ENCODE data around the gene KMT2A.
"Not testable (repeated sequence)": the region's sequence is repeated elsewhere in the genome, so short reads cannot be mapped to it uniquely, and the experiment has no call there.

The KMT2A gene

GRCh38 chr11:118442908-118443589 lies 6.8 kb downstream of the KMT2A start:
- H3K4me3 ChIP-seq (ENCODE audit: low read depth, low read length): no peak overlapping the region
- no peak for TF ChIP-seq CTCF (IDR thresholded peaks at IDR 0.05; ENCODE audit: low read depth, low read length)

- H3K4me3 ChIP-seq (ENCODE audit: low read depth, low read length): no peak overlapping the region
- TF ChIP-seq CTCF (IDR thresholded peaks at IDR 0.05; ENCODE audit: low read depth, low read length): no peak
These were observed 7.4 kb downstream of the KMT2A start for GRCh38 chr11:118443590-118444218.

DNA sequence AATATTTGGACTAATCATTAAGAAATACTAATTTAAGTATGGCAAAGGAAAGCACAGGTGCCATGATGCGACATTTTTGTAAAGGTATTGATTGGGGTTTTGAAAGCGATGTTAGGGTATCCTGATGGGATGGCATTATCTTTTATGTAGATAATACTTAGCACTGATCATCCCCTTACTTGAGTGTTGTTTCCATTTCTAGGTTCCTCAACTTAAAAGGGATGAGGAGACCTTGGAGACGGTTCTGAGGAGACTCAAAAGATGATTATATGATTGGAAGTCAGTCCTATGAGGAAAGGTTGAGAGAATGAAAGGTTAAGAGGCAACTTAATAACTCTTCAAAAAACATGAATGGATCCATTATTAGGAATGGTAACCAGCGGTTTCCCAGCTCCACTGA lies 11.1 kb downstream of the KMT2A start:
- TF ChIP-seq CTCF (IDR thresholded peaks at IDR 0.05; ENCODE audit: low read depth, low read length): no peak
- H3K4me3 ChIP-seq (ENCODE audit: low read depth, low read length): no peak overlapping the region

GRCh38 chr11:118448294-118448693 lies 12.0 kb downstream of the KMT2A start:
- TF ChIP-seq CTCF (IDR thresholded peaks at IDR 0.05; ENCODE audit: low read depth, low read length): no peak
- H3K4me3 ChIP-seq (ENCODE audit: low read depth, low read length): no peak overlapping the region

- TF ChIP-seq CTCF (IDR thresholded peaks at IDR 0.05; ENCODE audit: low read depth, low read length): no peak
These were observed 13.1 kb downstream of the KMT2A start for GRCh38 chr11:118449316-118449918.

DNA sequence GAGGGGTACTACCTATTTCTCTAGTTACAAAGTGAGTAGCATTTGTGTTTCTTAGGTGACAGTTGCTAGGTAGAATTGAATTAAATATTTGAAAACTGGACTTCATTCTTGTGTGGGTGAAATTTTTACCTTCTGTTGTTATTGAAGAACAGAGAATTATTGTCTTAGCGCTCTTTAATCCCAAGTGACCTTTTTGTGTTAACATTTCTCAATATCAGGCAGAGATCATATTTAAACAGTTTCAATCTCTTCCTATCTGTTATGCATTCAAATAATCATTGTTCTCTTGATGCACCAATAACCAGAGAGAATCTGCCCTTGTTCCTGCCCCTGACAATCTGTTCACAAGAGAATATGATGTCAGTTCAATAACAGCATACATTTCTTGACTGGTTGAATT lies 14.2 kb downstream of the KMT2A start:
- no peak for TF ChIP-seq CTCF (IDR thresholded peaks at IDR 0.05; ENCODE audit: low read depth, low read length)

More at GRCh38 chr11:118449316-118449918, 13.1 kb downstream of the KMT2A start:
- no peak overlapping the region for H3K4me3 ChIP-seq (ENCODE audit: low read depth, low read length)

GRCh38 chr11:118462178-118462577 lies 25.9 kb downstream of the KMT2A start:
- no peak overlapping the region for H3K4me3 ChIP-seq (ENCODE audit: low read depth, low read length)
- TF ChIP-seq CTCF (IDR thresholded peaks at IDR 0.05; ENCODE audit: low read depth, low read length): no peak

More for the DNA sequence above, 14.2 kb downstream of the KMT2A start:
- H3K4me3 ChIP-seq (ENCODE audit: low read depth, low read length): no peak overlapping the region

GRCh38 chr11:118468968-118469367 lies 32.7 kb downstream of the KMT2A start:
- not testable (repeated sequence) for H3K4me3 ChIP-seq (ENCODE audit: low read depth, low read length)
